Activated T-cell treated with anti-CD3 and anti-CD28 coated beads, Interleukin-2, amount 50 U/mL, for 72 hours (primary cell): ENCODE results near the gene RAI1. TPM values are rescaled to one million over a fixed set of nuclear protein-coding genes. Genes with fewer than 3 reads are reported as not detected.
"Not testable (repeated sequence)": the region's sequence is repeated elsewhere in the genome, so short reads cannot be mapped to it uniquely, and the experiment has no call there.

Source experiments
- ATAC-seq, 2 donors: fragments of 150-1000 bp; cut with Tn5 transposase; replicated peaks in 1 of 2; 2 replicates each; pipeline ENCODE4 v1.10.0; 2021; ENCODE audit warnings: moderate library complexity in 2 of 2, mild to moderate bottlenecking in 1 of 2
- DNase-seq, 2 donors: peaks; one replicate each; pipeline ENCODE4 v3.0.0; 2021 to 2022; ENCODE audit warnings: mixed read lengths in 1 of 2
- H3K27ac Mint-ChIP-seq: one replicate; pipeline ENCODE4 v1.8.0; 2022; ENCODE audit warnings: mild to moderate bottlenecking, moderate library complexity, mixed read lengths
- H3K27me3 Mint-ChIP-seq: one replicate; pipeline ENCODE4 v1.8.0; 2022; ENCODE audit warnings: low read depth, mixed read lengths
- H3K36me3 Mint-ChIP-seq, 2 donors: one replicate each; pipeline ENCODE4 v1.8.0; 2022; ENCODE audit warnings: mixed read lengths in 2 of 2, mild to moderate bottlenecking in 1 of 2; ENCODE audit not compliant: insufficient read depth in 2 of 2
- H3K4me1 Mint-ChIP-seq: one replicate; pipeline ENCODE4 v1.8.0; 2022; ENCODE audit warnings: low read depth, mixed read lengths
- H3K4me3 Mint-ChIP-seq, 2 donors: one replicate each; pipeline ENCODE4 v1.8.0; 2022; ENCODE audit warnings: mild to moderate bottlenecking in 2 of 2, mixed read lengths in 2 of 2, moderate library complexity in 2 of 2
- H3K9me3 Mint-ChIP-seq, 2 donors: one replicate each; pipeline ENCODE4 v1.8.0; 2022; ENCODE audit warnings: mixed read lengths in 2 of 2
- total RNA-seq, 2 donors: library from RNA; stranded (reverse); gene quantifications; one replicate each; pipeline ENCODE4 v1.2.3, GENCODE V29; 2022

The RAI1 gene
- total RNA-seq, 2 donors from 2014 or later, result 19.5 to 21.3 TPM

- Mint-ChIP-seq H3K27ac (no peak overlapping the region), H3K4me1 (peaks cover 18% of the 10 kb centered on the region), H3K4me3 (no peak overlapping the region), H3K36me3 (no peaks in the 10 kb centered on the region), H3K9me3 (no peaks in the 10 kb centered on the region), H3K27me3 (peaks cover 6% of the 10 kb centered on the region)
- no peak for DNase-seq
- no peak for ATAC-seq
Measured at GRCh38 chr17:17668358-17668757, 12.9 kb upstream of the RAI1 start.

- Mint-ChIP-seq H3K36me3 (no peaks in the 10 kb centered on the region), H3K27me3 (peaks cover 6% of the 10 kb centered on the region), H3K4me1 (peaks cover 12% of the 10 kb centered on the region), H3K27ac (no peak overlapping the region), H3K4me3 (no peak overlapping the region), H3K9me3 (no peaks in the 10 kb centered on the region)
- peak; percentile 60 to 78 for ATAC-seq
- DNase-seq, result peak in 1 of 2 donors; percentile 50
Measured at GRCh38 chr17:17668775-17669579, 12.3 kb upstream of the RAI1 start.

- ATAC-seq, result no peak
- peaks cover 6% of the 10 kb centered on the region for H3K27me3 Mint-ChIP-seq
- no peak overlapping the region for H3K4me3 Mint-ChIP-seq
- peaks cover 12% of the 10 kb centered on the region for H3K4me1 Mint-ChIP-seq
- no peak overlapping the region for H3K27ac Mint-ChIP-seq
- H3K9me3 Mint-ChIP-seq, result no peaks in the 10 kb centered on the region
- no peaks in the 10 kb centered on the region for H3K36me3 Mint-ChIP-seq
- DNase-seq, result no peak
Measured at GRCh38 chr17:17669580-17670235, 11.6 kb upstream of the RAI1 start.

GRCh38 chr17:17670701-17671305 lies 10.5 kb upstream of the RAI1 start:
- no peaks in the 10 kb centered on the region for H3K9me3 Mint-ChIP-seq
- H3K4me1 Mint-ChIP-seq, result peaks cover 13% of the 10 kb centered on the region
- no peak overlapping the region for H3K27ac Mint-ChIP-seq
- no peak for DNase-seq
- no peak for ATAC-seq
- H3K27me3 Mint-ChIP-seq, result peaks cover 6% of the 10 kb centered on the region
- no peak overlapping the region for H3K4me3 Mint-ChIP-seq
- H3K36me3 Mint-ChIP-seq, result no peaks in the 10 kb centered on the region

GRCh38 chr17:17671369-17672129 lies 9.7 kb upstream of the RAI1 start:
- ATAC-seq, result no peak
- Mint-ChIP-seq H3K4me1 (peaks cover 21% of the 10 kb centered on the region), H3K9me3 (no peaks in the 10 kb centered on the region), H3K36me3 (no peaks in the 10 kb centered on the region), H3K27ac (no peak overlapping the region), H3K27me3 (peaks cover 6% of the 10 kb centered on the region), H3K4me3 (no peak overlapping the region)
- DNase-seq, result no peak

GRCh38 chr17:17672453-17673368 lies 8.5 kb upstream of the RAI1 start:
- H3K4me1 Mint-ChIP-seq, result peaks cover 23% of the 10 kb centered on the region

GRCh38 chr17:17675416-17675815 lies 5.8 kb upstream of the RAI1 start:
- Mint-ChIP-seq H3K9me3 (no peaks in the 10 kb centered on the region), H3K27me3 (peaks cover 6% of the 10 kb centered on the region), H3K27ac (no peak overlapping the region), H3K4me3 (no peak overlapping the region), H3K4me1 (peaks cover 17% of the 10 kb centered on the region), H3K36me3 (no peaks in the 10 kb centered on the region)
- DNase-seq, result no peak
- no peak for ATAC-seq

More at GRCh38 chr17:17672453-17673368, 8.5 kb upstream of the RAI1 start:
- Mint-ChIP-seq H3K27ac (no peak overlapping the region), H3K36me3 (no peaks in the 10 kb centered on the region), H3K27me3 (peaks cover 6% of the 10 kb centered on the region), H3K9me3 (no peaks in the 10 kb centered on the region), H3K4me3 (no peak overlapping the region)
- ATAC-seq (no peak), DNase-seq (no peak)

GRCh38 chr17:17675925-17676534 lies 5.2 kb upstream of the RAI1 start:
- peak; percentile 31 to 37 for ATAC-seq
- H3K4me3 Mint-ChIP-seq, result peak overlapping the region; percentile 7 to 34
- H3K27me3 Mint-ChIP-seq, result peaks cover 5% of the 10 kb centered on the region
- H3K36me3 Mint-ChIP-seq, result no peaks in the 10 kb centered on the region
- H3K9me3 Mint-ChIP-seq, result no peaks in the 10 kb centered on the region
- DNase-seq, result peak; percentile 37 to 47
- H3K4me1 Mint-ChIP-seq, result peaks cover 21% of the 10 kb centered on the region
- peak overlapping the region; percentile 3 for H3K27ac Mint-ChIP-seq

GRCh38 chr17:17676752-17677151 lies 4.5 kb upstream of the RAI1 start:
- ATAC-seq, result no peak
- H3K27me3 Mint-ChIP-seq, result no peaks in the 10 kb centered on the region
- peak overlapping the region; percentile 54 for H3K27ac Mint-ChIP-seq
- H3K9me3 Mint-ChIP-seq, result no peaks in the 10 kb centered on the region
- DNase-seq, result no peak
- peaks cover 21% of the 10 kb centered on the region for H3K4me1 Mint-ChIP-seq
- H3K4me3 Mint-ChIP-seq, result peak overlapping the region; percentile 7 to 63
- H3K36me3 Mint-ChIP-seq, result no peaks in the 10 kb centered on the region

GRCh38 chr17:17677299-17678040 lies 3.8 kb upstream of the RAI1 start:
- DNase-seq (no peak), ATAC-seq (no peak)
- Mint-ChIP-seq H3K4me1 (peaks cover 20% of the 10 kb centered on the region), H3K27me3 (no peaks in the 10 kb centered on the region), H3K27ac (no peak overlapping the region), H3K9me3 (no peaks in the 10 kb centered on the region), H3K4me3 (no peak overlapping the region), H3K36me3 (no peaks in the 10 kb centered on the region)

GRCh38 chr17:17678063-17678699 lies 3.1 kb upstream of the RAI1 start:
- not testable (repeated sequence) for H3K36me3 Mint-ChIP-seq, H3K9me3 Mint-ChIP-seq

More at GRCh38 chr17:17678063-17678699, 3.1 kb upstream of the RAI1 start:
- ATAC-seq, DNase-seq, H3K27me3 Mint-ChIP-seq, H3K27ac Mint-ChIP-seq, H3K4me3 Mint-ChIP-seq: not testable (repeated sequence)
- H3K4me1 Mint-ChIP-seq, result peaks cover 16% of the 10 kb centered on the region
